Heart right ventricle (tissue), 16 donors: Measurements from ENCODE around the gene TTC9B. TPM values are rescaled to one million over a fixed set of nuclear protein-coding genes. Genes with fewer than 3 reads are reported as not detected.
A peak's percentile ranks its signal among the peaks of the same experiment; 100 is the strongest.

Source experiments
- ATAC-seq, 8 donors: fragments of 200-7000 bp; cut with Tn5 transposase; one replicate each; pipeline ENCODE4 v1.9.1; 2020; ENCODE audit warnings: mild to moderate bottlenecking in 8 of 8, moderate library complexity in 8 of 8, moderate number of reproducible peaks in 1 of 8
- DNase-seq, 2 donors: peaks; one replicate each; pipeline ENCODE4 v3.0.0-alpha.2; 2020
- H3K27ac ChIP-seq, 10 donors: fragments of 200-600 bp; sonication (generic) in 2 of 10; one replicate each; pipeline versions ENCODE4 v1.5.0 to v1.8.0; 2020 to 2022; ENCODE audit warnings: mild to moderate bottlenecking in 3 of 10
- H3K27me3 ChIP-seq, 7 donors: fragments of 200-600 bp; one replicate each; pipeline ENCODE4 v1.8.0; 2021 to 2022; ENCODE audit warnings: mild to moderate bottlenecking in 2 of 7
- H3K36me3 ChIP-seq, 9 donors: fragments of 200-600 bp; sonication (generic) in 1 of 9; one replicate each; pipeline versions ENCODE4 v1.5.0 to v1.8.0; 2020 to 2022; ENCODE audit warnings: mild to moderate bottlenecking in 2 of 9
- H3K4me1 ChIP-seq, 9 donors: fragments of 200-600 bp; sonication (generic) in 1 of 9; one replicate each; pipeline versions ENCODE4 v1.5.0 to v1.8.0; 2020 to 2022; ENCODE audit warnings: mild to moderate bottlenecking in 4 of 9
- H3K4me3 ChIP-seq, 10 donors: fragments of 200-600 bp; sonication (generic) in 2 of 10; one replicate each; pipeline versions ENCODE4 v1.5.0 to v1.8.0; 2020 to 2022; ENCODE audit warnings: mild to moderate bottlenecking in 7 of 10, moderate library complexity in 2 of 10
- H3K9me3 ChIP-seq, 11 donors: fragments of 200-600 bp in 10 of 11; sonication (generic) in 2 of 11; one replicate each; pipeline versions ENCODE4 v1.5.0 to v1.8.0; 2013 to 2022; ENCODE audit warnings: mild to moderate bottlenecking in 2 of 11, control low read depth in 1 of 11, moderate library complexity in 1 of 11
- CTCF ChIP-seq, 9 donors: fragments of 200-600 bp; sonication (generic) in 2 of 9; IDR thresholded peaks; one replicate each; pipeline versions ENCODE4 v1.5.0 to v1.8.0; 2021 to 2022; ENCODE audit warnings: antibody characterized with exemption in 9 of 9, mild to moderate bottlenecking in 5 of 9, moderate library complexity in 1 of 9
- WGBS, 2 donors: extraction: QIAGEN DNeasy Blood & Tissue Kit; methylation state at CpG; one replicate each; pipeline ENCODE4 v1.1.7; 2013; ENCODE audit warnings: inconsistent platforms in 1 of 2; 5-methylcytosine and 5-hydroxymethylcytosine counted together
- intact Hi-C, 10 donors: fragments of 100-400 bp; cut with DNase I; formaldehyde crosslinking; loops; one replicate each; pipeline versions ENCODE4 v1.11.1 to v1.14.2; 2022
- polyA plus RNA-seq, 2 donors: library from polyadenylated mRNA; stranded (reverse); fragments of 200-250 nt; gene quantifications; one replicate each; pipeline ENCODE4 v1.2.3, GENCODE V29; 2013
- total RNA-seq, 10 donors: library from RNA; stranded (reverse); fragmentation: NEBNext Ultra II Directional in 3 of 10; extraction: Animal tissue kit (Norgen Biotek cat#: 25700) in 3 of 10; gene quantifications; one replicate each; pipeline versions ENCODE4 v1.2.1 to v1.2.4, GENCODE V29; 2021 to 2023
- donor health status: Arrhythmogenic right ventricular cardiomyopathy.
- donor health status: ischemic (EF 13 %, LVEDD 7.1; RV severe dilation, severe dysfunction).
- donor health status: healthy with polysubstance abuse.
- donor health status: DM: no; HTN: yes; CAD: no.
- donor health status: DM: no; HTN: no; CAD: no.
- donor health status: ischemic (EF 25% LVEDD 6.9; RV normal size, moderate dysfunction).
- donor health status: ischemic (EF 25% LVEDD 5.7; RV mildly dilated, moderate dysfunction).
- donor health status: healthy.
- donor health status: DM: yes; HTN: yes; CAD: no.
- donor health status: Ischemic cardiomyopathy.
- donor health status: ischemic (EF 35%, LVEDD 5.7; RV mildly dilated, moderate dysfunction).
- donor health status: nonischemic (EF 11% LVEDD 7.7; RV severe dilation, severe dysfunction).
- donor health status: DM: yes; HTN: yes; CAD: no.
- donor health status: PGD.
- donor health status: ischemic (EF 29% LVEDD 5.4; RV normal size, mild dysfunction).
- donor health status: nonischemic (EF 23%, LVEDD 6.1; RV moderate dilation, normal function).

TTC9B gene
- total and polyA plus RNA-seq, 12 donors: not detected

- intact Hi-C loops: no loop called here
- Histone ChIP-seq H3K27ac (peak overlapping the region in 8 of 10 donors; percentile 10 to 79 (median 66)), H3K4me1 (peaks cover 12 to 47% (median 30%) of the 10 kb centered on the region in 9 donors), H3K27me3 (no peaks in the 10 kb centered on the region), H3K36me3 (peaks cover 0 to 62% (median 33%) of the 10 kb centered on the region in 9 donors), H3K9me3 (no peaks in the 10 kb centered on the region), H3K4me3 (no peak overlapping the region)
- no peak for TF ChIP-seq CTCF (IDR thresholded peaks at IDR 0.05)
- ATAC-seq (peak in 2 of 8 donors; percentile 18 to 21), DNase-seq (no peak)
- 75 to 76% methylated on average over 12 of the region's 12 CpGs for WGBS, 2 donors
These were observed 23.1 kb upstream of the TTC9B start for GRCh38 chr19:40241125-40241808.

GRCh38 chr19:40240332-40240731 is 22.1 kb upstream of the TTC9B start:
- H3K4me1 ChIP-seq: peaks cover 12 to 39% (median 25%) of the 10 kb centered on the region in 9 donors
- no peak overlapping the region for H3K27ac ChIP-seq
- no peak overlapping the region for H3K4me3 ChIP-seq
- WGBS, 2 donors: 95% methylated on average over 6 of the region's 6 CpGs
- H3K9me3 ChIP-seq: no peaks in the 10 kb centered on the region
- TF ChIP-seq CTCF (IDR thresholded peaks at IDR 0.05): no peak
- H3K27me3 ChIP-seq: no peaks in the 10 kb centered on the region
- peaks cover 0 to 71% (median 39%) of the 10 kb centered on the region in 9 donors for H3K36me3 ChIP-seq
- intact Hi-C loops: no loop called here
- DNase-seq (no peak), ATAC-seq (no peak)

- WGBS, 2 donors: 94 to 96% methylated on average over 12 of the region's 12 CpGs
- Histone ChIP-seq H3K27me3 (no peaks in the 10 kb centered on the region), H3K36me3 (peaks cover 0 to 78% (median 46%) of the 10 kb centered on the region in 9 donors), H3K4me1 (peaks cover 12 to 32% (median 23%) of the 10 kb centered on the region in 9 donors), H3K4me3 (no peak overlapping the region), H3K27ac (no peak overlapping the region), H3K9me3 (no peaks in the 10 kb centered on the region)
- no peak for TF ChIP-seq CTCF (IDR thresholded peaks at IDR 0.05)
- no peak for DNase-seq
- ATAC-seq: no peak
- intact Hi-C loops: no loop called here
These were observed 21.4 kb upstream of the TTC9B start for GRCh38 chr19:40239415-40240226.

GRCh38 chr19:40238775-40239174 is 20.6 kb upstream of the TTC9B start:
- intact Hi-C loops: no loop called here
- H3K4me1 ChIP-seq: peaks cover 12 to 30% (median 23%) of the 10 kb centered on the region in 9 donors
- no peak for DNase-seq
- H3K27me3 ChIP-seq: no peaks in the 10 kb centered on the region
- no peak for ATAC-seq
- peaks cover 0 to 87% (median 46%) of the 10 kb centered on the region in 9 donors for H3K36me3 ChIP-seq
- 91 to 94% methylated on average over 9 of the region's 9 CpGs for WGBS, 2 donors
- no peak for TF ChIP-seq CTCF (IDR thresholded peaks at IDR 0.05)
- H3K4me3 ChIP-seq: no peak overlapping the region
- H3K27ac ChIP-seq: no peak overlapping the region
- no peaks in the 10 kb centered on the region for H3K9me3 ChIP-seq
